SKM-1 (cell line): ENCODE data around the gene TBC1D8.
"Not testable (repeated sequence)": the region's sequence is repeated elsewhere in the genome, so short reads cannot be mapped to it uniquely, and the experiment has no call there.

Experiments
- DNase-seq: peaks from one replicate; lab custom pipeline; 2025; ENCODE audit not compliant: unreplicated experiment; lab: John Stamatoyannopoulos, UW

Gene TBC1D8

DNA sequence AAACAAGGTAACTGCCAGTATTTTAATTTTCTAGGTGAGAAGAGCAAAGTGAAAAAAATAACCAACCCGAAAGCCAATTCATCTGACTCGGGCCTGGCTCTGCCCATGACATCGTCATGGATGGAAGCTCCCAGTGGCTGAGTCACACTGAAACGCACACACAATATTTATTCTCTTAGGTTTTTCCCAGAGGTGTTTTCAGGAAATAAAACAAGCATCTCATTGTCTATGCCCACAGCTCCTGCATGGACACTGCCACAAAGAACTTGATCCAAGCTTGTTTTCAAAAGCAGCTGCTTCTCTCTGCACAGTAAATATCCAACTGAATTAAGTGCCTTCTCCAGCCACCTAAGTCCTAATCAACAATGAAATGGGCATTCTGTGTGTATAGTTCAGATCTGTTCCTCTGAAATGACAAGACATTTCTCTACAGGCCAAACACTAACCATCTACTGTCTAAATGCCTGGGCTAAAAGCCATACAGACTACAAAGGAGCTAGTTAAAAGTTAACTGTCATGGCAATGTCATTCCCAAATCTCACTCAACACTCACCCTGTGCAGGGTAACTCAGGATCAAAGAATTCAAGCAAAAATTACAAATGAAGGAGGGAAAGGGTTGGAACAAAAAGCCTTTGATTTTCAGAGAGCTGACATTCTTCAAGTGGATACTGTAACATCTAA, 86.2 kb downstream of the TBC1D8 start:
- no peak for DNase-seq

DNA sequence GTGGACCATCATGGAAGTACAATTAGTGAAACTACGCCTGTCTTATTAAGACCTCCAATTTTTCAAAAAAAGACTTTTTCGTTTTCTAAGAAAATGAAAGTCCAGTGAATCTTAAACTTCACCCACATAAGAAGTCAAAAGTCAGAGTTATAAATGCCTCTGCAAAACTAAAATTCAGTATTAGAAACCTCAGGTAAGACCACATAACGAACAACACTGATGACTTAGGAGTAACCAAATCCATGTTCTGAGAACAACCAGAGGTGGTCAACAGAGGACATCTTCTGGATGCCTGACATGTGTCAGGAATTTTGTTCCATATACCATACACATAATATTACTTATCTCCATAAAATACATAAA, 86.7 kb downstream of the TBC1D8 start:
- no peak for DNase-seq

DNA sequence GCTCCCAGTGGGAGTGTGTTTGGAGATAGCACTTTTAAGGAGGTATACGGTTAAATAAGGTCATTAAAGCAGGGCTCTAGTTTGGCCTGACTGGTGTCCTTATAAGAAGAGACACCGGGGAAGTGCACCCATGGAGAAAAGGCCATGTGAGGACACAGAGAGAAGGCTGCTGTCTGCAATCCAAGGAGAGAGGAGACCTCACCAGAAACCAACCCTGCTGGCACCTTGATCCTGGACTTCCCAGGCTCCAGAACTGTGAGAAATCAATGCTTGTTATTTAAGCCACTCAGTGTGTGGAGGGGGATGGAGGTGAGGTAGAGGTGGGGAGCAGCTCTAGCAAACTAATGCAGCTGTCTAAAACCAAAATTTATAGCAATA, 87.1 kb downstream of the TBC1D8 start:
- no peak for DNase-seq

DNA sequence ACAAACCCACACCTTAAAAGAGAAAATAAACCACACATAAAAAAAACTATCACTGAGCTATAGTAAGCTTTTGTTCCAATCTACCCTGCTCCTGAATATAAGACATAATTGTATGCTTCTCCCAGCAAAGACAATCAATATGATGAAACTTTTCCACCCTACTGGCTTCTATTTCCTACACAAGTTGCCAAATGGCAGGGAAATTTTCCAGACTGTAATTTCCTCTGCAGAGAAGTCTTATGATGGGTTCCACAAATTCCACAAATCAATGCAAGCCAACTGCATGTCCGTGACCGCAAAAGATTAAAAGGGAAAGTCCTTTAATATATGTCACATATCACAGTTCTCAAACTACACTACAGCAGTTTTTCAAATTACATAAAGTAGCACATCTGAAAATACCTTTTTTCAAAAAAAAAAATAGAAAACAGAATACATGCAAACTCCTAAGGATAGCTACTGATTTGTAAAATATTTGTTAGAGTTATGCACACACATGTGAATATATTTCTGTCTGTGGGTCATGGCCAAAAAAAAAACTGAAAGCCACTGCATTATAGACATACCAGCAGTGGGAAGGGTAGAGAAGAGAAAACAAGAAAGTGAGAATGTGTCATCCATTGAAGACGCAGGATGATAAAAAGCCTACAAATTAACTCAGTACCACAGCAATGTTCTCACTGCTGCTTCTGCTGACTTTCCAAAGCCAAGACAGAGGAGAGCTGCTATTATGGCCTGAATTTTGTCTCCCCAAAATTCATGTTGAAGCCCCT, 87.6 kb downstream of the TBC1D8 start:
- no peak for DNase-seq

DNA sequence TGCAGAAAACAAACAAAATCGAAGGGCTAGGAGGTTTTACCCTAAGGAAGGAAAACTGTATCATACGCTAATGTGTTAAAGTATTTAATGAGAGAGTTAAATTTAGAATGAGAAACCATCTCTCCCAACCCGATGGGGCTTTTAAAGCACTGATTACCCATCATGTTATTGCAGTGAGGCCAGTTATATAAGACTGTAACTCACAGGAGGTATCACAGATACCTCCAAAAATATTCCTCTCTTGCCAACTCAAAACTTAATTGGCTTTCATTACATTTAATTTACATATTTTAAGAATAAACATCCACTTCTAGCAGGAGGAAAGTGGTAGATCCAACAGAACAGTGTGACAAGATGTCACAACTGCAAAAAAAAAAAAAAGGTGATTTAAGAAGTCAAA, 92.8 kb downstream of the TBC1D8 start:
- DNase-seq = no peak

DNA sequence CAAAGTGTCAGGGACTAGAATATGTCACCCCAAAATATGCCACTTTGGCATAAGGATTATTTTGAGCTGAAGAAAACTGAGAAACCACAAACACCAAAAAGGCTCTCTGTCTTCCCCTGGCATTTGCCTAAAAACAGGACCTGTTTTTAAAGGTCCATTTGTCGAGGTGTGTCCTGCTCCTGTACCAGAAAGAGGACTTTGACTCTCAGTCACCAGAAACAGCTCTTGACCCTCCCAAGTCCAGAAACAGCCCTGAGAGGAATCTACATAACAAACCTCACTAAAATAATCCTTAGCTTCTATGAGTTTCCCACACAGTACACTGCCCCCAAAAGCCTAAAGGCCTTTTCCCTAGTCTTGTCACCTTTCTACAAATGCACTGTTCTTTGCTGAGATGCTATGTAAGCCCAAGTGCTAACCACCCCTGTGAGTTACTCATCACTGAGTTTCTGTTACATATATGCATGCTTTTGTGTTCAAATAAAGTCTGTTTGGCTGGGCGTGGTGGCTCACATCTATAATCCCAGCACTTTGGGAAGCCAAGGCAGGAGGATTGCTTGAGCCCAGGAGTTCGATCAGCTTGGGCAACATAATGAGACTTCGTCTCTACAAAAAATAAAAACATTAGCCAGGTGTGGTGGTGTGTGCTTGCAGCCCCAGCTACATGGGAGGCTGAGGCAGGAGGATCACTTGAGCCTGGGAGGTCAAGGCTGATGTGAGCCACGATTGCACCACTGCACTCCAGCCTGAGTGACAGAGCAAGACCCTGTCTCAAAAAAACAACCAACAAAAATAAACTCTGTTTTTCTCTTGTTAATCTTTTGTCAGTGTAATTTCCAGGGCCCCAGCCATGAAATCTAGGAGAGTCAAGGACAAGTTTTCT, 93.9 kb downstream of the TBC1D8 start:
- no peak for DNase-seq

DNA sequence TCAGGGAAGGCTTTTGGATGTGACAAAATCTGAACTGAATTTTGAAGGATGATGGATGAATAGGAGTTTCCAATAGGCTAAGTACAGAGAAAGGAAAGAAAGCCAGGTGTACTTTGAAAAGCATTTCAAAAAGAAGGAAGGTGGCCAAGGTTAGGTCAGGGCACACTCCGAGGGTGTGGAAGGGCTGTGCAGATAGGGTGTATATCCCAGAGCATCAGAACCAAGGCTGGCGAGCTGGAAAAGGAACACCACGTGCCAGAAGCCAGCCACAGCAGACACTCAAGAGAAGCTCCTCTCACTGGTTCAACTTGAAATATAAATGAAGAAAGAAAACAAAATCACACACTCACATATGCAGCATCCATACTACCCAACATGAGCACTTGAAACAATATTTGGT, 98.1 kb downstream of the TBC1D8 start:
- no peak for DNase-seq

DNA sequence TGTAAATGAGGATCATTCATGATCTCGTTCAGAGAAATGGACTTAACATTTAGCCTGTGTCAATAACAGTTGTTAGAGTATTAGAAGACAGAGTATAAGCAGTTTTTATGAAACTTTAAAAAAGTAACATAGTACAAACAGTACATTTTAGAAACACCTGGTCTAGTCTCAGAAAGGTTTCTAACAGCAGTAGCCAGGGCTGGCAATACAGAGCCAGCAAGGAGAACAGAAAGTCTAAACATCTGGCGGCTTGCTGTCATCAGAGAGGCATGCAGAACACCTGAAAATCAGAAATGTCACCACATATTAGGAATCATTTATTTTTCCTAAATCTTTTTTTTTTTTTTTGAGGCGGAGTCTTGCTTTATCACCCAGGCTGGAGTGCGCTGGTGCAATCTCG, 99.0 kb downstream of the TBC1D8 start:
- DNase-seq = no peak

DNA sequence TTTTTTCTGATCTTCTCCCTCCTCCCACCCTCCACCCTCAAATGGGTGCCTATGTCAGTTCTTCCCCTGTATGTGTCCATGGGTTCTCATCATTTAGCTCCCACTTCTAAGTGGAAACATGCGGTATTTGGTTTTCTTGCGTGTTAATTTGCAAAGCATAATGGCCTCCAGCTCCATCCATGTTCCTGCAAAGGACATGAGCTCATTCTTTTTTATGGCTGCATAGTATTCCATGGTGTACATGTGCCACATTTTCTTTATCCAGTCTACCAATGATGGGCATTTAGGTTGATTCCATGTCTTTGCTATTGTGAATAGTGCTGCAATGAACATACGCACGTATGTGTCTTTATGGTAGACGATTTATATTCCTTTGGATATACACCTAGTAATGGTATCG, 100.3 kb downstream of the TBC1D8 start:
- DNase-seq = not testable (repeated sequence)

DNA sequence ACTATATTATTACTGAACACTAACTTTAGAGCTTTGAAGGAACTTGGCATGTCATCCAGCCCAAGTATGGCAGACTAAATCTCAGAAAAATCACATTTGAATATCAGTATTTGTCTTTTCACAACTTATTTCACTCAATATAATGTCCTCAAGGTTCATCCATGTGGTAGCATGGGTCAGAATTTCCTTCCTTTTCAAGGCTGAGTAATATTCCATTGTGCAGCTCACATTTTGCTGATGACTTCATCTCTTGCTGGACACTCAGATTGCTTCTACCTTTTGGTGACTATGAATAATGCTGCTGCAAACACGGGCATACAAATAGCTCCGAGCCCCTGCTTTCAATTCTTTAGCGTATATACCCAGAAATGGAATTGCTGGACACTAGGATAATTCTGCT, 102.4 kb downstream of the TBC1D8 start:
- DNase-seq = no peak

DNA sequence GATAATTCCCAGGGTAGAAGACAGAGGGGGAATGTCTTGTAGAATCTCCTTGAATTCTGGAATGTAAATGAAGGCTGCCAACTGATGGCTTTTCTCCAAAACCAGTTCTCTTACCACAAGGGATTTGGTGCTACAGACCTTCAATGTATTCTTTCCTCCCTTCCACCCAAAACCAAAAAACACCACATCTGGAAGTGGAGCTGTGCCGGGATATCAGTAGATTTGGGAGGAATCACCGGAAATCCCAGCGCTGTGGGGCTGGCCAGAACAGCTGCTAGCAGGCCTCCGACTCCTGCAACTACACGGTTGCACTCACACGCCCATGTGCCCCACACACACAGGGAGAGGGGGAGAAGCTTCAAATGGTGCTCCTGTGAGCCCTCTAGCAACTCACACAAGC, 103.4 kb downstream of the TBC1D8 start:
- no peak for DNase-seq

DNA sequence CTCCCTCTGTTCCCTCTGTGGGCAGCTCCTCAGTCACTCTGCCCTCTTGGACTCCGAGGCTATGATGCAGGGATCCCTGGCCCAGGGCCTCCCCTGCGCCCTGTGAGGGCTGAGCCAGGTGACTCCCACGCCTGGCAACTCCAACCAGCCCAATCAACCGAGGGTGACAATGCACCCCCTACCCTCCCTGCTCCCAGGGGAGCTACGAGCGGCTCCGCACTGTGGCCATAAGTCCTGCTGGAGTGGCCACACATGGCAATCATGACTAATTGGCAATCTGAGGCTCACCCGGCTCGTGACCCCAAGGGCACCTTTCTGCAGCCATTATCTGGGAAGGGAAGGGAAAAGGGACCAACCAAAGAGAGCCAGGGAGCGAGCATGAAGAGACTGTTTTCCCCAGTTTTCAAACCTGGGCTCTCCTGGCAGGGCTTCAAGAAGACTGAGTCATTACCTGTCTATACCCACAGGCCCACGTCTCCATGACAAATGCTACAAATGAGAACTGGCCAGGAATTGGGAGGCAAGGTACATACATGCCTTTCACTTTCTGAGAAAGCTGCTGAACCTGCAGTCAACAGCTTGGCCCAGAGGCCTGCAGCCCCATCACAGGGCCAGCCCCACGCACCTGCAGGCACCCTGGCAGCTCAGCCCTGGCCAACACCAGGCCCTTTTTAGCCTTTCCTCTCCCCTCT, 104.0 kb downstream of the TBC1D8 start:
- DNase-seq = no peak

DNA sequence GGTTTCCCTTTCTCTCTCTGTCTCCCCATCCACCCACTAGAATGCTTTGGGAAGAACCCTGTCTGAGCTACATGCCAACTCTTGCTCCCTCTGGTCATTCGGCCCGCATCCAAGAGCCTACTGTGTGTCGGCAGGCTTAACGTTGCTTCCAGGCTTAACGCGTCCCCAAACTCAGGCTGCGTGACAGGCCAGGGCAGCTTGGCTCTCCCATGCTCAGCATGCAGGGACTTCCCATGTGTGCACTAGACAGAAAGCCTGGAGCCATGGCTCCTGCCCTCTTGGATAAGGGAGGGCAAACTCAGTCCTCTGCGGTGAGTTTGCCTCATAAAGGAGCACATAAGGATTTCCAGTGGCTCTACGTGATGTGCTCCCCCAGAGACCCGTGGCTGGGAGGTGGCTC, 105.9 kb downstream of the TBC1D8 start:
- no peak for DNase-seq

DNA sequence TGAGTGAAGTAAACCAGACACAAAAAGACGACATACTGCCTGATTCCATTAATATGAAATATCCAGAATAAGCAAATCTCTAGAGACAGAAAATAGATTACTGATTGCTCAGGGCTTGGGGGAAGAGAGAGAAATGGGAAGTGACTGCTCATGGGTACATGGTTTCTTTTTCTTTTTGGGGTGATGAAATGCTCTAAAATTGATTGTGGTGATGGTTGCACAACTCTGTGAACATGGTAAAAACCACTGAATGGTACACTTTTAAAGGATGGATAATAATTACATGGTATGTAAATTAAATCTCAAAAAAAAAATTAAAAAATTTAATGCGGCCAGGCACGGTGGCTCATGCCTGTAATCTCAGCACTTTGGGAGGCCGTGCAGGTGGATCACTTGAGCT, 109.8 kb downstream of the TBC1D8 start:
- peak; percentile 74 for DNase-seq

DNA sequence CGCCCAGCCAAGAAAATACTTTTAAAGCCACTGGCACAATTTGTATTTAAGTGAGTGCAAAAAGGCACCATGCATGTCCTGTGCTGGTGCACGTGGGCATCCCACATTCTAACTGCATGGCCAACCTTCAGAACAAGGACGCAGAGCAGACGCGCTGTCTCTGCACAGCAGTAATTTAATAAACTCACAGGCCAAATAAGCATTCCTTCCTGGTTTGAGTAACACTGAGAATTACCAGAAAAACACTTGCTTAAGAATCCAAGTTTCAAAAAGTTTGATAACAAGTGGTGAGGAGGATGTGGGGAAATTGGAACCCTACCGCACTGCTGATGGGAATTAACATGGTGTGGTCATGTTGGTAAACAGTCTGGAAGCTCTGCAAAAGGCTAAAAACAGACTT, 110.4 kb downstream of the TBC1D8 start:
- peak; percentile 15 for DNase-seq

DNA sequence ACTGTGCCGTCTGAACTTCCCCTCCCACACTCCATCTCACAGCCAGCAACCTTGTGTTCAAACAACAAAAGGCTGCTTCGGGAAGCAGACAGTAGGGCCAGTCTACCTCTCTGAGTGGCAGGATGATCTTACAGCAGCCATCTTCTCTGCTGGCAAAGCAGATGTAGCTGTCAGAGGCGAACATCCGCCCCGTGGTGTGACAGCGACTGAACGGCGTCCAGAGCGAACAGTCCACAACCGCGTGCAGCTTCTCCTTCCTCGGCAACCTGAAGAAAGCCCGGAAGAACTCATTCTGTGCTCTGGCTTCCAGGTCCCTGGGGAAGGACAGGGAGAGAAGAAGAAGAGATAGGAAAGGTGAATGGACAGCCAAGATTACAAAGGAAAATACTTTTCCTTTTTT, 111.1 kb downstream of the TBC1D8 start:
- DNase-seq = no peak

DNA sequence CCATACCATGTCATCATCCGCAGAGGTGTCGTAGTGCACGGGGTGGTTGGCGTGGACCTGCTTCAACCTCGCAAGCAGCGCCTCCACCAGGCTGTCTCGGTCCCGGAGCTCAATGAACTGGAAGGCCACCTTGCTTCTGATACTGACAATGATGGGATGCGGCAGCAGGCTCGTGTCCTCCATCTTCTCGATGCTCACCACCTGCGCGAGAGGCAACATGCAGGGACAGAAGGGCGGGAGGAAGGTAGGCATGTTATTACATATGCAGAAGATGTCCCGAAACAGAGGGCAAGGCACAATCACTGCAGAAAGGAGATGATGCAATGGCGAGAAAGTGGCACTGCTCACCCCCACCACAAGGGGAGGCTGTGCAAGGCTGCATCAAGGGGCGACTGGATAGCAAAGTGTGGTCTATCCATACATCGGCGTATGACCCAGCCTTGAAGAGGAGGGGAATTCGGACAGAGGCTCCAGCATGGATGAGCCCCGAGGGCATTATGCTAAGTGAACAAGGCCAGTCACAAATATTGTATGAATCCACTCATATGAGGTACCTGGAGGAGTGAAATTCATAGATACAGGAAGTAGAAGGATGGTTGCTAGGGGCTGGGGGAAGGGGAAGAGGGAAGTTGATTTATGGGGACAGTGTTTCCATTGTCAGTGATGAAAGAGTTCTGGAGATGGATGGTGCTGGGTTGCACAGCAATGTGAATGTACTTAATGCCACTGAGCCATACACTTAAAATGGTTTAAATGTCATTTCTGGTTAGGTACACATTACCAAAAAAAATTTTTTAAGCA, 112.5 kb downstream of the TBC1D8 start:
- DNase-seq = peak; percentile 79

DNA sequence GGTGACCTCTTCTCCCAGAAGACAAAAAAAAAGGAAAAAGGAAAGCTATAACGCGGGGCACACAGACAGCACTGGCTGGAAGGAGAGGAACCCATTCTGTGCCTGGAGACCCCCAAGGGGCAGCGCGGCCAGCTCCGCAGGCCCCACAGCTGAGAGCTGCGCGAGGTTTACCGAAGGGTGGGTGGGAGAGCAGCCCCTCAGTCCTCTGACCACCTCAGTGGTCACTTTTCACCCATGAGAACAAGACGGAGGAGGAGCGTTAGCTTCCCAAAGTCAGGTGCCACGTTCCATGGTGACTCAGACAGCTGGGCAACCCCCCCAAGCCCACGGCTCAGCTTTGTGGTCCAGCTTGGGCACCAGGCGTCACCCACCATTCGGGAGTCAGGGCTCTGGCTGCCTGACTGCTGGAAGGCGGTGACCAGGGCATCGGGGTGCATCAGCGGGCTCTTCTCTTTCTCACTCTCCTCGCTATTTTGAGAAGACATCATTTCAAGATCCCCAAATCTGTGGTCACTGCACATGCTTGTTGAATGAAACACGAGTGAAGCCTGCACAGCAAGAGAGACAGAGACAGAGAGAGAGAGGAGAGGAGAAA, 113.9 kb downstream of the TBC1D8 start:
- DNase-seq = no peak

DNA sequence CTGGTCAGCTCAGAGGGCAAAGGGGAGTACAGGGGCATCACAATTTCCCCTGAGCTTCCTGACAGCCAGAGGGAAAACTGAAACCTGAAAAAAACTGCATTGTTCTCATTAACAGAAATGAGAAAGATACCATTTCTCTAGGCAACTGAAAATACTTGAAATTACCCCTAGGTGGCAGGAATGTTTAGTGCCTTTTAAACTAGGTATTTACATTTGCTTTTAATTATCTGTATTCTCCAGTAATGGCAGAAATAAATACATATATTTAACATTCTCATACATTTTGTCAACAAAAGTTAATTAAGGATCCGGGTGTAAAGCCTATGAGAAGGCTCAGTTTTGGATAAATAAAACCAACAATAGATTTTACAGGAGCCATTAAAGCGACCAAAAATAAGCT, 114.6 kb downstream of the TBC1D8 start:
- no peak for DNase-seq

DNA sequence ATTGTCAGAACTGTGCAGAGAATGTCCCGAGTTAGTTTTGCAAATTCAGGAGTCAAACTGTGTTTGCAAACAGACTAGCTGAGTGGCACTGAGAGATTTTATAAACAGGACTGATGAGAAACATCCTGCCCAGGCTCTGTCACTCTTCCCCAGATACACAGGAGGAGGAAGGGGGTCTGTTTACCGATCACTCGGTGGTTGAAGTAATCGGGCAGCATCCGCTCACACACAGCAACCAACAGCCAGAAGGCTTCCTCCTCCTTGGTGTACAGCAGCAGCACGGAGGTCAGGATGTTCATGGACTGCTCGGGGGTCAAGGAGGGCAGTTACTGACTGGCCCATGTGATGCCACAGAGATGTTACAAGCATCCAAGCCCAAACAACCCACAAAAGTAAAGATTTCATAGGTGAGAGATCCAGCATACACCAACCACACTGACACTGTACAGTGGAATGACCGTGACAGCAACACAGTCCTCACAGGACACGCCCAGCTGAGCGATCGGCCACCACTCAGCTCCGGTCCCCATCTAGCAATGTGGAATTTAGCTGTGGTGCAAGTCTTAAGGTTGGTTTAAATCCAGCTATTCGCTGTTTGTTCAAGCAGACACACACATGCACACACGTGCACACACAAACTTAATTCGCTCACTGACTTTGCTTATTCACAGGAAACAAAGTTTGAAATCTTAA, 119.0 kb downstream of the TBC1D8 start:
- no peak for DNase-seq
